SW 1271 (cell line): ENCODE data around the gene ZSCAN4.

Source experiments
- DNase-seq, 2 experiments: peaks; one replicate each; lab custom pipeline; 2025; lab: John Stamatoyannopoulos, UW

ZSCAN4 gene

GRCh38 chr19:57668635-57669034 lies at the start of gene ZSCAN4:
Gene ZSCAN4 (plus strand): TSS chr19:57668935. CDS start chr19:57676146, 7,211 bp downstream.
- DNase-seq = no peak

GRCh38 chr19:57620673-57621348 lies 47.9 kb upstream of the ZSCAN4 start:
- DNase-seq = no peak

- no peak for DNase-seq
Observed at GRCh38 chr19:57623091-57623490, 45.6 kb upstream of the ZSCAN4 start.

- DNase-seq = peak; percentile 65 to 87
Observed at GRCh38 chr19:57632987-57633831, 35.5 kb upstream of the ZSCAN4 start, which contains the start of gene ZNF211. Gene ZNF211 (plus strand): TSS chr19:57633168. CDS start chr19:57633347, 179 bp downstream.

GRCh38 chr19:57633832-57634131 lies 35.0 kb upstream of the ZSCAN4 start:
- no peak for DNase-seq

GRCh38 chr19:57637379-57637778 lies 31.4 kb upstream of the ZSCAN4 start:
- no peak for DNase-seq

GRCh38 chr19:57641715-57642234 lies 27.0 kb upstream of the ZSCAN4 start:
- no peak for DNase-seq

GRCh38 chr19:57642396-57643046 lies 26.2 kb upstream of the ZSCAN4 start:
- no peak for DNase-seq

- DNase-seq = no peak
Observed at GRCh38 chr19:57643734-57644133, 25.0 kb upstream of the ZSCAN4 start.

- DNase-seq = no peak
Observed at GRCh38 chr19:57648331-57649003, 20.3 kb upstream of the ZSCAN4 start.

GRCh38 chr19:57651654-57651996 lies 17.1 kb upstream of the ZSCAN4 start:
- no peak for DNase-seq

GRCh38 chr19:57653689-57654088 lies 15.0 kb upstream of the ZSCAN4 start:
- DNase-seq = no peak

- DNase-seq = no peak
Observed at GRCh38 chr19:57655443-57655842, 13.3 kb upstream of the ZSCAN4 start.

- DNase-seq = no peak
Observed at GRCh38 chr19:57656346-57656745, 12.4 kb upstream of the ZSCAN4 start.

- peak in 1 of 2 experiments; percentile 7 for DNase-seq
Observed at GRCh38 chr19:57664269-57665127, 4.2 kb upstream of the ZSCAN4 start.

GRCh38 chr19:57665261-57665806 lies 3.4 kb upstream of the ZSCAN4 start:
- DNase-seq = no peak

GRCh38 chr19:57667228-57667627 lies 1.5 kb upstream of the ZSCAN4 start:
- no peak for DNase-seq

- no peak for DNase-seq
Observed at GRCh38 chr19:57671124-57671895, 2.6 kb downstream of the ZSCAN4 start.

GRCh38 chr19:57672466-57672865 lies 3.7 kb downstream of the ZSCAN4 start:
- no peak for DNase-seq

- no peak for DNase-seq
Observed at GRCh38 chr19:57675881-57676280, 7.1 kb downstream of the ZSCAN4 start.
